ENCODE measurements around the gene BTBD8.

The BTBD8 gene

GRCh38 chr1:92091625-92092024, 11.5 kb downstream of the BTBD8 start:
- TF ChIP-seq CTCF (conservative IDR thresholded peaks at IDR 0.05; ENCODE audit: low read depth, low read length), result no peak
- H3K4me3 ChIP-seq (ENCODE audit: low read length), result no peak overlapping the region
- DNase-seq (ENCODE audit: low read depth), result no peak

GRCh38 chr1:92094090-92094489, 13.9 kb downstream of the BTBD8 start:
- DNase-seq (ENCODE audit: low read depth), result no peak
- TF ChIP-seq CTCF (conservative IDR thresholded peaks at IDR 0.05; ENCODE audit: low read depth, low read length), result no peak

GRCh38 chr1:92094595-92094994, 14.4 kb downstream of the BTBD8 start:
- DNase-seq (ENCODE audit: low read depth), result no peak
- no peak for TF ChIP-seq CTCF (conservative IDR thresholded peaks at IDR 0.05; ENCODE audit: low read depth, low read length)
- H3K4me3 ChIP-seq (ENCODE audit: low read length), result no peak overlapping the region

More at GRCh38 chr1:92094090-92094489, 13.9 kb downstream of the BTBD8 start:
- H3K4me3 ChIP-seq (ENCODE audit: low read length), result no peak overlapping the region

GRCh38 chr1:92095874-92096273, 15.7 kb downstream of the BTBD8 start:
- H3K4me3 ChIP-seq (ENCODE audit: low read length), result no peak overlapping the region
- no peak for DNase-seq (ENCODE audit: low read depth)
- no peak for TF ChIP-seq CTCF (conservative IDR thresholded peaks at IDR 0.05; ENCODE audit: low read depth, low read length)

GRCh38 chr1:92096317-92096716, 16.2 kb downstream of the BTBD8 start:
- no peak for DNase-seq (ENCODE audit: low read depth)
- H3K4me3 ChIP-seq (ENCODE audit: low read length), result no peak overlapping the region
- no peak for TF ChIP-seq CTCF (conservative IDR thresholded peaks at IDR 0.05; ENCODE audit: low read depth, low read length)

- no peak for TF ChIP-seq CTCF (conservative IDR thresholded peaks at IDR 0.05; ENCODE audit: low read depth, low read length)
- H3K4me3 ChIP-seq (ENCODE audit: low read length), result no peak overlapping the region
- DNase-seq (ENCODE audit: low read depth), result no peak
Measured at GRCh38 chr1:92105546-92106081, 25.5 kb downstream of the BTBD8 start.

GRCh38 chr1:92108631-92109030, 28.5 kb downstream of the BTBD8 start:
- no peak for DNase-seq (ENCODE audit: low read depth)
- TF ChIP-seq CTCF (conservative IDR thresholded peaks at IDR 0.05; ENCODE audit: low read depth, low read length), result no peak
- H3K4me3 ChIP-seq (ENCODE audit: low read length), result no peak overlapping the region
